C4-2B (cell line): Measurements from ENCODE around the gene LDB3.

ENCODE experiments used
- H3K27ac ChIP-seq: fragments of 450-650 bp; 2 replicates; pipeline ENCODE4 v1.5.1; 2017
- CTCF ChIP-seq: fragments of 450-650 bp; conservative IDR thresholded peaks from 2 replicates; pipeline ENCODE4 v1.5.1; 2017; ENCODE audit warnings: mild to moderate bottlenecking
- ZFX ChIP-seq: fragments of 450-650 bp; IDR thresholded peaks from 2 replicates; pipeline ENCODE4 v1.6.1; 2017

LDB3 gene

GRCh38 chr10:86684331-86685097 lies 16.2 kb downstream of the LDB3 start:
- no peak for TF ChIP-seq ZFX
- TF ChIP-seq CTCF: peak; percentile 37
- H3K27ac ChIP-seq: no peak overlapping the region

- TF ChIP-seq ZFX (no peak), CTCF (no peak)
- H3K27ac ChIP-seq: no peak overlapping the region
Observed at GRCh38 chr10:86685416-86685815, 17.1 kb downstream of the LDB3 start.

- TF ChIP-seq ZFX (no peak), CTCF (no peak)
- no peak overlapping the region for H3K27ac ChIP-seq
Observed at GRCh38 chr10:86685893-86686632, 17.8 kb downstream of the LDB3 start.

GRCh38 chr10:86686972-86687371 lies 18.7 kb downstream of the LDB3 start:
- H3K27ac ChIP-seq: no peak overlapping the region
- TF ChIP-seq ZFX (no peak), CTCF (no peak)

- TF ChIP-seq CTCF: no peak
- no peak for TF ChIP-seq ZFX
- H3K27ac ChIP-seq: no peak overlapping the region
Observed at GRCh38 chr10:86687750-86688149, 19.4 kb downstream of the LDB3 start.

GRCh38 chr10:86688398-86688921 lies 20.1 kb downstream of the LDB3 start:
- no peak overlapping the region for H3K27ac ChIP-seq
- TF ChIP-seq ZFX: no peak
- TF ChIP-seq CTCF: peak; percentile 79

GRCh38 chr10:86689146-86689545 lies 20.8 kb downstream of the LDB3 start:
- TF ChIP-seq ZFX: no peak
- no peak overlapping the region for H3K27ac ChIP-seq
